Measurements from ENCODE around the gene SWAP70. TPM values are rescaled to one million over a fixed set of nuclear protein-coding genes. Genes with fewer than 3 reads are reported as not detected.
"Not testable (repeated sequence)": the region's sequence is repeated elsewhere in the genome, so short reads cannot be mapped to it uniquely, and the experiment has no call there.

The SWAP70 gene
- total RNA-seq, 2 donors from 2014 or later = 28.8 to 30.7 TPM

GRCh38 chr11:9740202-9740883 lies 76.5 kb downstream of the SWAP70 start:
- H3K4me1 Mint-ChIP-seq = peaks cover 4% of the 10 kb centered on the region
- peaks cover 65% of the 10 kb centered on the region for H3K36me3 Mint-ChIP-seq (ENCODE audit: low read depth)
- H3K27ac Mint-ChIP-seq = no peak overlapping the region
- H3K4me3 Mint-ChIP-seq = no peak overlapping the region
- peaks cover 13% of the 10 kb centered on the region for H3K9me3 Mint-ChIP-seq
- peaks cover 70% of the 10 kb centered on the region for H3K36me3 ChIP-seq (ENCODE audit: control insufficient read depth, insufficient read depth, low read length)
- no peak overlapping the region for H3K4me3 ChIP-seq (ENCODE audit: low read length)
- no peak for TF ChIP-seq CTCF (conservative IDR thresholded peaks at IDR 0.05)
- no peak overlapping the region for H3K9ac ChIP-seq (ENCODE audit: extremely low read depth, low read length, poor library complexity, severe bottlenecking)
- WGBS, 2 experiments (ENCODE audit: insufficient coverage in 1 of 2, insufficient read length in 1 of 2) = 94 to 96% methylated on average over 5 to 12 of the region's 12 CpGs
- DNase-seq = no peak
- H3K4me1 ChIP-seq (ENCODE audit: control insufficient read depth, insufficient read depth, low read length) = no peaks in the 10 kb centered on the region
- H3K27ac ChIP-seq (ENCODE audit: low read depth, low read length) = no peak overlapping the region
- H3K9me3 ChIP-seq (ENCODE audit: control insufficient read depth, low read length) = peaks cover 18% of the 10 kb centered on the region
- no peaks in the 10 kb centered on the region for H3K27me3 ChIP-seq (ENCODE audit: control insufficient read depth, insufficient read depth, low read length, poor library complexity, severe bottlenecking)
- no peaks in the 10 kb centered on the region for H3K27me3 Mint-ChIP-seq (ENCODE audit: insufficient read depth)

DNA sequence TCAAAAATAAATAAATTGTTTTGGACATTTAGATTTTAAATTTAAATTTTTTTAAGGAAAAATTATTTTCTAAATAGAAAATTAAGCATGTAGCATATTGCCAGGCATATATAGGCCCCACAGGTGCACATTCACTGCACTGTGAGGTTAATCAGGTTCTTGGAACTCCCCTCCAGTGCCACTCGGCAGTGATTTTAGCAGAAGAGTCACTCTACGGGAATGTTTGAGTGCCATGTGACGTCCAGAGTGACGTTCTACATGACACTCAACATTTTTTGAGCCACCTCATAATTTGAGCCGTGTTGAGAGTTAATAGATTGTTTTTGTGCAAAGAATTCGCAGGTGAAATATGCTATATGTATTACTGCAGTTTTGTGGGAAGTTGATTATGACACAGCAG lies 77.4 kb downstream of the SWAP70 start:
- no peak overlapping the region for H3K4me3 ChIP-seq (ENCODE audit: low read length)

GRCh38 chr11:9743512-9743911 lies 79.6 kb downstream of the SWAP70 start:
- H3K4me1 ChIP-seq (ENCODE audit: control insufficient read depth, insufficient read depth, low read length); H3K27ac Mint-ChIP-seq; H3K9ac ChIP-seq (ENCODE audit: extremely low read depth, low read length, poor library complexity, severe bottlenecking); DNase-seq; H3K4me3 ChIP-seq (ENCODE audit: low read length); H3K27ac ChIP-seq (ENCODE audit: low read depth, low read length); H3K27me3 ChIP-seq (ENCODE audit: control insufficient read depth, insufficient read depth, low read length, poor library complexity, severe bottlenecking); H3K4me3 Mint-ChIP-seq; H3K27me3 Mint-ChIP-seq (ENCODE audit: insufficient read depth); H3K4me1 Mint-ChIP-seq: not testable (repeated sequence)
- peaks cover 13% of the 10 kb centered on the region for H3K9me3 Mint-ChIP-seq
- Histone ChIP-seq H3K9me3 (ENCODE audit: control insufficient read depth, low read length) (peaks cover 12% of the 10 kb centered on the region), H3K36me3 (ENCODE audit: control insufficient read depth, insufficient read depth, low read length) (peaks cover 68% of the 10 kb centered on the region)
- peaks cover 52% of the 10 kb centered on the region for H3K36me3 Mint-ChIP-seq (ENCODE audit: low read depth)
- WGBS, 2 experiments (ENCODE audit: insufficient coverage in 1 of 2, insufficient read length in 1 of 2) = 93% methylated on average over 2 of the region's 3 CpGs; no CpG with 5 or more reads in 1 of the 2 experiments

More for the DNA sequence above, 77.4 kb downstream of the SWAP70 start:
- TF ChIP-seq CTCF (conservative IDR thresholded peaks at IDR 0.05) = no peak
- Histone ChIP-seq H3K9me3 (ENCODE audit: control insufficient read depth, low read length) (peaks cover 9% of the 10 kb centered on the region), H3K4me1 (ENCODE audit: control insufficient read depth, insufficient read depth, low read length) (no peaks in the 10 kb centered on the region), H3K27me3 (ENCODE audit: control insufficient read depth, insufficient read depth, low read length, poor library complexity, severe bottlenecking) (no peaks in the 10 kb centered on the region), H3K27ac (ENCODE audit: low read depth, low read length) (no peak overlapping the region), H3K36me3 (ENCODE audit: control insufficient read depth, insufficient read depth, low read length) (peaks cover 66% of the 10 kb centered on the region), H3K9ac (ENCODE audit: extremely low read depth, low read length, poor library complexity, severe bottlenecking) (no peak overlapping the region)
- Mint-ChIP-seq H3K9me3 (peaks cover 13% of the 10 kb centered on the region), H3K27ac (no peak overlapping the region), H3K4me1 (peaks cover 4% of the 10 kb centered on the region), H3K36me3 (ENCODE audit: low read depth) (peaks cover 56% of the 10 kb centered on the region), H3K4me3 (no peak overlapping the region), H3K27me3 (ENCODE audit: insufficient read depth) (no peaks in the 10 kb centered on the region)
- DNase-seq = no peak
- 89 to 96% methylated on average over 6 of the region's 6 CpGs for WGBS, 2 experiments (ENCODE audit: insufficient coverage in 1 of 2, insufficient read length in 1 of 2)
